Body of pancreas (tissue), 4 donors: ENCODE results near the gene RAC3.

Experiments used
- CTCF ChIP-seq, 7 experiments: fragments of 450-650 bp in 4 of 7; fragments of 200-600 bp in 3 of 7; sonication (generic) in 3 of 7; IDR thresholded peaks; one replicate each; pipeline ENCODE4 v1.5.1; 2016 to 2019; ENCODE audit warnings: antibody characterized with exemption in 7 of 7
- POLR2A ChIP-seq, 3 donors: fragments of 450-650 bp; IDR thresholded peaks; one replicate each; pipeline ENCODE4 v1.6.1; 2016; ENCODE audit warnings: antibody characterized with exemption in 3 of 3, mild to moderate bottlenecking in 2 of 3

- TF ChIP-seq POLR2A (IDR thresholded peaks at IDR 0.05), result no peak
- TF ChIP-seq CTCF (IDR thresholded peaks at IDR 0.05), result no peak
These were observed 45.5 kb downstream of the RAC3 start for GRCh38 chr17:82076785-82077591.
